Stimulated activated naive CD4-positive, alpha-beta T cell (primary cell): ENCODE results near the gene MIPOL1.
"Not testable (repeated sequence)": the region's sequence is repeated elsewhere in the genome, so short reads cannot be mapped to it uniquely, and the experiment has no call there.

Experiments
- DNase-seq, 6 experiments: peaks; one replicate each; lab custom pipeline; 2025; lab: John Stamatoyannopoulos, UW

Gene MIPOL1

GRCh38 chr14:37197421-37198272 lies at the start of gene MIPOL1:
Gene MIPOL1, plus strand, starts transcription at chr14:37197937. Its CDS starts 49,952 bp downstream, at chr14:37247889.
- no peak for DNase-seq

- no peak for DNase-seq
Measured at GRCh38 chr14:37150414-37150813, 47.3 kb upstream of the MIPOL1 start.

GRCh38 chr14:37153005-37153404 lies 44.7 kb upstream of the MIPOL1 start:
- no peak for DNase-seq

GRCh38 chr14:37153483-37153882 lies 44.3 kb upstream of the MIPOL1 start:
- DNase-seq, result no peak

GRCh38 chr14:37157987-37158386 lies 39.8 kb upstream of the MIPOL1 start:
- no peak for DNase-seq

- not testable (repeated sequence) for DNase-seq
Measured at GRCh38 chr14:37162307-37162706, 35.4 kb upstream of the MIPOL1 start.

- no peak for DNase-seq
Measured at GRCh38 chr14:37165794-37166193, 31.9 kb upstream of the MIPOL1 start.

- no peak for DNase-seq
Measured at GRCh38 chr14:37167151-37168047, 30.3 kb upstream of the MIPOL1 start.

GRCh38 chr14:37168721-37169120 lies 29.0 kb upstream of the MIPOL1 start:
- no peak for DNase-seq

- no peak for DNase-seq
Measured at GRCh38 chr14:37170237-37170636, 27.5 kb upstream of the MIPOL1 start.

- DNase-seq, result no peak
Measured at GRCh38 chr14:37170993-37171392, 26.7 kb upstream of the MIPOL1 start.

GRCh38 chr14:37171678-37172023 lies 26.1 kb upstream of the MIPOL1 start:
- no peak for DNase-seq

GRCh38 chr14:37172024-37172869 lies 25.5 kb upstream of the MIPOL1 start, which contains the start of gene SLC25A21:
Gene SLC25A21, minus strand, starts transcription at chr14:37172606.
- no peak for DNase-seq

GRCh38 chr14:37172936-37173614 lies 24.7 kb upstream of the MIPOL1 start:
- DNase-seq, result no peak

GRCh38 chr14:37179896-37180502 lies 17.7 kb upstream of the MIPOL1 start:
- DNase-seq, result no peak

- not testable (repeated sequence) for DNase-seq
Measured at GRCh38 chr14:37180886-37181285, 16.9 kb upstream of the MIPOL1 start.

GRCh38 chr14:37181441-37181840 lies 16.3 kb upstream of the MIPOL1 start:
- DNase-seq, result no peak

GRCh38 chr14:37184520-37184919 lies 13.2 kb upstream of the MIPOL1 start:
- DNase-seq, result not testable (repeated sequence)

GRCh38 chr14:37185670-37186069 lies 12.1 kb upstream of the MIPOL1 start:
- no peak for DNase-seq

- no peak for DNase-seq
Measured at GRCh38 chr14:37186865-37187264, 10.9 kb upstream of the MIPOL1 start.

- DNase-seq, result no peak
Measured at GRCh38 chr14:37187294-37187693, 10.4 kb upstream of the MIPOL1 start.
